ENCODE measurements around the gene CHRNA4. TPM values are rescaled to one million over a fixed set of nuclear protein-coding genes. Genes with fewer than 3 reads are reported as not detected.

Gene CHRNA4
- total and polyA plus RNA-seq, 2 of the 13 experiments (the other 11 are each of a cell fraction or from before 2014, with no cell fraction given) = not detected

DNA sequence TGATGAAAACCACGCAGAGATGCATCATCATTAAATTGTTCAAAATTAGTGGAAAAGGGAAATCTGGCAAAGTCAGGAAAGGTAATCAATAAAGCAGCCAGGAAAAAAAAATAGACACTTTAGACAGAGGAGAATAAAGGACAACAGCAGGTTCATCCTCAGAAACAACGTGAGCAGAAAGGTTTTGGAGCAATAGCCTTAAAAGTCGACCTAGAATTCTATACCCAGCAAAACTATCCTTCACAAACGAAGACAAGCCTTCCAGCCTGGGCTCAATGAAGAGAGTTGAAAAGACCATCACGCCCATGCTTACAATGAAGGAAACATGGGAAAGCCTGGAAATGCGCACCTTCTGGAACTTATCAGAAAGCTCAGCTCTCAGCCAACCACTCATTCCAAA is 24.7 kb upstream of the CHRNA4 start:
- TF ChIP-seq ZNF75D (CRISPR knock-in tag; IDR thresholded peaks at IDR 0.05; ENCODE audit: borderline replicate concordance) (no peak), ZFP1 (CRISPR knock-in tag; IDR thresholded peaks at IDR 0.05) (peak; percentile 97), XRCC5 (optimal IDR thresholded peaks at IDR 0.05; ENCODE audit: low read length) (no peak), HHEX (CRISPR knock-in tag; IDR thresholded peaks at IDR 0.05) (no peak)
- FAIRE-seq = no peak
- Histone ChIP-seq H3K9ac (ENCODE audit: insufficient read depth, low read depth, low read length) (no peak overlapping the region), H3K4me3 (replicated peaks in 1 of 3; ENCODE audit: insufficient read depth in 1 of 3, low read depth in 2 of 3, low read length in 3 of 3) (no peak overlapping the region), H3K27ac (ENCODE audit: extremely low read length, insufficient read depth, low read length) (no peak overlapping the region), H3K4me1 (ENCODE audit: insufficient read depth, low read length) (no peaks in the 10 kb centered on the region), H3K79me2 (ENCODE audit: insufficient read depth, low read length) (no peaks in the 10 kb centered on the region), H3K27me3 (ENCODE audit: control insufficient read depth in 1 of 2, insufficient read depth in 2 of 2, low read length in 2 of 2) (peaks cover 8 to 29% of the 10 kb centered on the region in 2 experiments; a peak in 3 of 5 replicates), H4K20me1 (ENCODE audit: insufficient read depth, low read length) (peaks cover 11% of the 10 kb centered on the region; the same call in 1 of the 2 replicates), H3K4me2 (ENCODE audit: low read depth, low read length) (no peak overlapping the region), H2AFZ (ENCODE audit: low read length) (no peak overlapping the region), H3K36me3 (replicated peaks in 1 of 2; ENCODE audit: control insufficient read depth in 1 of 2, insufficient read depth in 2 of 2, low read length in 2 of 2) (no peaks in the 10 kb centered on the region), H3K9me3 (ENCODE audit: low read length) (peaks cover 29% of the 10 kb centered on the region)
- in situ Hi-C loops (cut with HindIII; ENCODE audit: extremely low pct_ligation_motif_present, low pct_unique_long_range_greater_than_20kb) = no loop called here
- no TSS peak for BruUV-seq (replicated peaks)
- no peak for DNase-seq (ENCODE audit: low spot score)
- ATAC-seq = no peak
- ChIA-PET POLR2A (no interaction called here), CTCF (ENCODE audit: low intra/inter-chr PET ratio, low total read pairs) (no interaction called here)
- 25% methylated on average over 6 of the region's 6 CpGs for WGBS (ENCODE audit: low lambda C conversion rate)
- intact Hi-C loops (cut with micrococcal nuclease; ENCODE audit: unreplicated experiment) = loop anchor here (5.0 kb wide), 1 partner anchor 89 kb away; no protein-coding TSS in a partner anchor

DNA sequence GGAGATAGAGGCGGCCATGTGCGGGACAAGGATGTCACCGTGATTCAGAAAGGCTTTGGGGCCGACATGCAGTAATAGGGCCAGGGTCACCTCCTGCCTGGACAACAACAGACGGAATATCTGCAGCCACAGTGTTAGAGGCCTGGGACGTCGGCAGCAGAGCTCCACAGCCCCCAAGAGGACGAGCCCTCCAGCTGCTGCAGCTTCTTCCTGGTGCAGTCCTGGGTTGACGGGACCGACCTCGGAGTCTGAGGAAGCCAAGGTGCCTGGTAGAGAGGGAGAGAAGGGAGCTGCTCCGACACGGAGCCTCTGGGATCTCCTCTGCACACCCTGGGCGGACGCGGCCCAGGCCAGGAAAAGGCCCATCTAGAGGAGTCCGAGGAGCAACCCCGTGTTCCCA is 23.2 kb upstream of the CHRNA4 start:
- Histone ChIP-seq H3K4me3 (replicated peaks in 1 of 3; ENCODE audit: insufficient read depth in 1 of 3, low read depth in 2 of 3, low read length in 3 of 3) (no peak overlapping the region), H3K36me3 (replicated peaks in 1 of 2; ENCODE audit: control insufficient read depth in 1 of 2, insufficient read depth in 2 of 2, low read length in 2 of 2) (no peaks in the 10 kb centered on the region), H3K4me1 (ENCODE audit: insufficient read depth, low read length) (no peaks in the 10 kb centered on the region), H3K9ac (ENCODE audit: insufficient read depth, low read depth, low read length) (no peak overlapping the region), H3K79me2 (ENCODE audit: insufficient read depth, low read length) (no peaks in the 10 kb centered on the region), H4K20me1 (ENCODE audit: insufficient read depth, low read length) (peaks cover 11% of the 10 kb centered on the region; the same call in 1 of the 2 replicates), H3K27me3 (ENCODE audit: control insufficient read depth in 1 of 2, insufficient read depth in 2 of 2, low read length in 2 of 2) (peaks cover 8 to 28% of the 10 kb centered on the region in 2 experiments; a peak in 3 of 5 replicates), H2AFZ (ENCODE audit: low read length) (no peak overlapping the region), H3K9me3 (ENCODE audit: low read length) (peaks cover 29% of the 10 kb centered on the region), H3K27ac (ENCODE audit: extremely low read length, insufficient read depth, low read length) (no peak overlapping the region), H3K4me2 (ENCODE audit: low read depth, low read length) (no peak overlapping the region)
- ChIA-PET POLR2A (no interaction called here), CTCF (ENCODE audit: low intra/inter-chr PET ratio, low total read pairs) (interaction anchor here (3.8 kb wide), 1 partner anchor 74 kb away, joined by 69 read pairs; no protein-coding TSS in a partner anchor)
- in situ Hi-C loops (cut with HindIII; ENCODE audit: extremely low pct_ligation_motif_present, low pct_unique_long_range_greater_than_20kb) (loop anchor here (5.0 kb wide), 1 partner anchor 77 kb away; no protein-coding TSS in a partner anchor), intact Hi-C loops (cut with micrococcal nuclease; ENCODE audit: unreplicated experiment) (no loop called here)
- no peak for FAIRE-seq
- no TSS peak for BruUV-seq (replicated peaks)
- no peak for ATAC-seq
- no peak for DNase-seq (ENCODE audit: low spot score)
- WGBS (ENCODE audit: low lambda C conversion rate) = 19% methylated on average over 14 of the region's 18 CpGs
- TF ChIP-seq ZNF235 (CRISPR knock-in tag; IDR thresholded peaks at IDR 0.05; ENCODE audit: borderline replicate concordance) (no peak), NR2F6 (IDR thresholded peaks at IDR 0.05) (no peak), NR2F6 (CRISPR knock-in tag; IDR thresholded peaks at IDR 0.05) (no peak), HOXA7 (CRISPR knock-in tag; IDR thresholded peaks at IDR 0.05) (no peak), MEF2D (CRISPR knock-in tag; IDR thresholded peaks at IDR 0.05) (no peak), KDM4B (CRISPR knock-in tag; IDR thresholded peaks at IDR 0.05) (no peak), KAT8 (CRISPR knock-in tag; IDR thresholded peaks at IDR 0.05) (no peak), ZNF7 (CRISPR knock-in tag; IDR thresholded peaks at IDR 0.05) (no peak), HDAC2 (CRISPR knock-in tag; IDR thresholded peaks at IDR 0.05) (no peak), ZNF234 (CRISPR knock-in tag; conservative IDR thresholded peaks at IDR 0.05) (no peak)
- TF ChIP-seq, protein P1, sequence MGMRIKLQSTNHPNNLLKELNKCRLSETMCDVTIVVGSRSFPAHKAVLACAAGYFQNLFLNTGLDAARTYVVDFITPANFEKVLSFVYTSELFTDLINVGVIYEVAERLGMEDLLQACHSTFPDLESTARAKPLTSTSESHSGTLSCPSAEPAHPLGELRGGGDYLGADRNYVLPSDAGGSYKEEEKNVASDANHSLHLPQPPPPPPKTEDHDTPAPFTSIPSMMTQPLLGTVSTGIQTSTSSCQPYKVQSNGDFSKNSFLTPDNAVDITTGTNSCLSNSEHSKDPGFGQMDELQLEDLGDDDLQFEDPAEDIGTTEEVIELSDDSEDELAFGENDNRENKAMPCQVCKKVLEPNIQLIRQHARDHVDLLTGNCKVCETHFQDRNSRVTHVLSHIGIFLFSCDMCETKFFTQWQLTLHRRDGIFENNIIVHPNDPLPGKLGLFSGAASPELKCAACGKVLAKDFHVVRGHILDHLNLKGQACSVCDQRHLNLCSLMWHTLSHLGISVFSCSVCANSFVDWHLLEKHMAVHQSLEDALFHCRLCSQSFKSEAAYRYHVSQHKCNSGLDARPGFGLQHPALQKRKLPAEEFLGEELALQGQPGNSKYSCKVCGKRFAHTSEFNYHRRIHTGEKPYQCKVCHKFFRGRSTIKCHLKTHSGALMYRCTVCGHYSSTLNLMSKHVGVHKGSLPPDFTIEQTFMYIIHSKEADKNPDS (CRISPR knock-in tag; IDR thresholded peaks at IDR 0.05) = no peak
- TF ChIP-seq, protein P2, sequence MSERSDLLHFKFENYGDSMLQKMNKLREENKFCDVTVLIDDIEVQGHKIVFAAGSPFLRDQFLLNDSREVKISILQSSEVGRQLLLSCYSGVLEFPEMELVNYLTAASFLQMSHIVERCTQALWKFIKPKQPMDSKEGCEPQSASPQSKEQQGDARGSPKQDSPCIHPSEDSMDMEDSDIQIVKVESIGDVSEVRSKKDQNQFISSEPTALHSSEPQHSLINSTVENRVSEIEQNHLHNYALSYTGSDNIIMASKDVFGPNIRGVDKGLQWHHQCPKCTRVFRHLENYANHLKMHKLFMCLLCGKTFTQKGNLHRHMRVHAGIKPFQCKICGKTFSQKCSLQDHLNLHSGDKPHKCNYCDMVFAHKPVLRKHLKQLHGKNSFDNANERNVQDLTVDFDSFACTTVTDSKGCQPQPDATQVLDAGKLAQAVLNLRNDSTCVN (CRISPR knock-in tag; IDR thresholded peaks at IDR 0.05; ENCODE audit: borderline replicate concordance) = no peak
